Mammary microvascular endothelial cell (primary cell): ENCODE measurements around the gene MTMR6. TPM values are rescaled to one million over a fixed set of nuclear protein-coding genes. Genes with fewer than 3 reads are reported as not detected.

Experiments
- total RNA-seq: library from RNA; depleted of rRNA; stranded (reverse); fragments of >200 nt; gene quantifications from 2 replicates; pipeline ENCODE4 v1.2.3, GENCODE V29; 2015

MTMR6 gene
- total RNA-seq, result 25.5 and 28.0 TPM in 2 replicates

DNA sequence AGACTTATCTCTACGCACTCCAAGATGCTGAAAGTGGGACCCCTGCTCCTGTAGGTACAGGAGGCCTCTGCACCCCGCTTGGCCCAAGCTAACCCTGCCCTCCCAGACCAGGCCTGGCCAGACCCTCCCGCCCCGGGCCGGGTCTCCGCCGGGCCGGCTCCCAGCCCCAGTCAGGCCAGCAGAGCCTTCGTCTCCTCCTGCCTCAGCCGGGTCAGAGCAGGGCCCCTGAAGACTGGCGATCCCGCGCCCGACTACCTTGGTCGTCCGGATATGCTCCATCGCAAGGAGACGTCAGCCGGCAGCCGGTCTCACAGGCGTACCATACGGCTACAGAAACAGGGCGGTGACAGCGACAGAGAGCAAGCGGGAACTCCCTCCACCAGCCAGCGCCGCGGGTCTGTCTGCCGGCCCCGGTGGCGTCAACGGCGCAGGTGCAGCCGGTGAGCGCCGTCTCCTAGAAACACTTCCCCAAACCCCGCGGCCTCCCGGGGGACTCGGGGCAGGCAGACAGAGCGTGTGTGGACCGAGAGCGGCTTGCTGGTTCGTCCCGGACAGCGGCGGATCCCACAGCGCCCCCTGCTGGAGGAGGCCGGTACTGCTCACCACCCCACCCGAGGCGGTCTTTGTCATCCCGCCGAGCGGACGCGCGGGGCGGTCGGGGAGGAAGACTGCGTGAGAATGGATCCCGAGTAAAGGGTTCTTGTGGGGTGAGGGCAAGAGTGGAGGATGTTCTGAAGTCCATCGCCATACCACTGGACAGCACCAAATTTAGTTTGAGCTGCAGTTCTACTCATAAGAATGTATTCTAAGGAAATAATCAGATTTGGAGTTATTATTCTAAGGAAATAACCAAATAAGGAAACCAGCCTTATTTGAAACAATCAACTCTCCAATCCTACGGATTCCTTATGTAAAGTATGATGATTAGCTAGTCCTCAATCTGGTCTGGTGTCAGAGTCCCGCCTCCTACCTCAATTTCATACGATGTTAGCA is at the start of gene MTMR6:
TSS of gene MTMR6 (minus strand) at position 520 of the 993 bp plus-strand sequence. CDS start at position 279, 241 bp downstream.

DNA sequence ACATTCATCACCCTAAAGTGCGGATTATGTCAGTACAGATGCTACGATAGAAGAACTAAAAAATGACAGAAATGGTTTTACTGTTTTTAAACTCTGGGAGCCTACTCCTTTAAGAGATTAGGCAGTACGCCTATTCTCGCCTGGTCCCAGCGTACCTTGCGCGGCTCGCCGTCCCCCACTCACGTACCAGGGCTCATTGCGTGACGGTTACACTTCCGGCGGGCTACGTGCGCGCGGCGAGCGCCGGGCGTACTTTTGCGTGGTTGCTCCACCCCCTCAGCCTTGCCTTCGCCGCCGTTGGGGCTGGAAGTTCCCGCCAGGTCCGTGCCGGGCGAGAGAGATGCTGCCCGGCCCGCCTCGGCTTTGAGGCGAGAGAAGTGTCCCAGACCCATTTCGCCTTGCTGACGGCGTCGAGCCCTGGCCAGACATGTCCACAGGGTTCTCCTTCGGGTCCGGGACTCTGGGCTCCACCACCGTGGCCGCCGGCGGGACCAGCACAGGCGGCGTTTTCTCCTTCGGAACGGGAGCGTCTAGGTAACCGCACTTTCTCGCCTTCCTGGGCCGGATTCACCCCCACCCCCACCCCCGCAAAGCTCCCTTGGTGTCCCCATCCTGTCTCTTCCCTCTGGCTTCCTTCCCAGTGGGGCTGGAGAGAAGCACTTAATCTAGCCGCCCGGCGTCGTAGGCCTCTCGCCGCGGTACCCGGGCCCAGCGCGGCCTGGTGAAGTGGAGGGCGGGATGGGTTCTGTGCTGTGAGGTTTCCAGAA is 14.2 kb upstream of the MTMR6 start, which contains the start of gene NUP58:
TSS of gene NUP58 (plus strand) at position 279 of the 767 bp plus-strand sequence. CDS start at position 428, 149 bp downstream.

Other genes starting within 250 kb of the MTMR6 start
- gene PABPC3, start 191.4 kb downstream of the MTMR6 start, total RNA-seq, result under 0.01 and 0.05 TPM in 2 replicates
- not detected in 2 replicates for gene AMER2, start 115.2 kb downstream of the MTMR6 start, total RNA-seq
- gene NUP58, start 14.1 kb upstream of the MTMR6 start, total RNA-seq, result 39.3 and 43.4 TPM in 2 replicates
- 0.05 and 0.07 TPM in 2 replicates for gene ATP8A2, start 84.5 kb upstream of the MTMR6 start, total RNA-seq